DOHH2 (cell line): ENCODE results near the gene KIF20B.

Experiments used
- EZH2phosphoT487 ChIP-seq: fragments of 200-600 bp; sonication (generic); IDR thresholded peaks from 2 replicates; pipeline ENCODE4 v1.6.1; 2017; ENCODE audit warnings: borderline replicate concordance, mild to moderate bottlenecking, antibody characterized with exemption, low read length, moderate library complexity, mixed read lengths
- TF ChIP-seq, protein P1 (sequence below): fragments of 200-600 bp; sonication (generic); IDR thresholded peaks from one replicate; pipeline ENCODE4 v1.5.1; 2014; ENCODE audit warnings: antibody characterized with exemption, mild to moderate bottlenecking, low read depth, low read length; ENCODE audit not compliant: poor library complexity, severe bottlenecking

DNA sequence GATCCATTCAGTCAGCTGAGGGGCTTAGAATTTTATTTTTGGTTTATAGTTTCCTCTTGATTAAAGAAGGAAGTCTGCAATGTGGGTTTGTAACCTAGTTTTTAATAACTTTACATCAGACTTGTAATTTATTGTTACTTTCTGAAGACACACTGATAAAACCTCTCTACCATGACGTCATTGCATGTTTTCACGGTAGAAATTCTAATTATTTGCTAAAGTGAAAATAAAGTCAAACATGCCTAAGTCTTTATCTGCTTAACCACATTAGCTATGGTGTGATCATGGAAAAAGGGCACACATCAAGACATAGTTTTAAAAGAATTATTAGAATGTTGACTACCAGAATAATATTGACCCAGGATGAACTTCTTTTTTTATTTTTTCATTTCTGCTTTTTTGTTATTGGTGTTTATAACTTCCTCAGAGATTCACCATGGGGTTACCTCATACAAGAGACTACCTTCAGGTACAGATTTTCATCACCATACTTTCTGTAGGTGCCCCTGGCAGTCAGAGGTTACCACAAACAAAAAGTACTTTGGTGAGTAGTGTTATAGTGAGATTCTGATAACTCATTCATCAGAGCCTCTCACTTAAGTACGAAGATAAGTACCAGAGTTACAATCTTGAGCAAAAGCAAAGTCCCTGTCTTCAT lies 49.3 kb upstream of the KIF20B start:
- TF ChIP-seq, protein P1, sequence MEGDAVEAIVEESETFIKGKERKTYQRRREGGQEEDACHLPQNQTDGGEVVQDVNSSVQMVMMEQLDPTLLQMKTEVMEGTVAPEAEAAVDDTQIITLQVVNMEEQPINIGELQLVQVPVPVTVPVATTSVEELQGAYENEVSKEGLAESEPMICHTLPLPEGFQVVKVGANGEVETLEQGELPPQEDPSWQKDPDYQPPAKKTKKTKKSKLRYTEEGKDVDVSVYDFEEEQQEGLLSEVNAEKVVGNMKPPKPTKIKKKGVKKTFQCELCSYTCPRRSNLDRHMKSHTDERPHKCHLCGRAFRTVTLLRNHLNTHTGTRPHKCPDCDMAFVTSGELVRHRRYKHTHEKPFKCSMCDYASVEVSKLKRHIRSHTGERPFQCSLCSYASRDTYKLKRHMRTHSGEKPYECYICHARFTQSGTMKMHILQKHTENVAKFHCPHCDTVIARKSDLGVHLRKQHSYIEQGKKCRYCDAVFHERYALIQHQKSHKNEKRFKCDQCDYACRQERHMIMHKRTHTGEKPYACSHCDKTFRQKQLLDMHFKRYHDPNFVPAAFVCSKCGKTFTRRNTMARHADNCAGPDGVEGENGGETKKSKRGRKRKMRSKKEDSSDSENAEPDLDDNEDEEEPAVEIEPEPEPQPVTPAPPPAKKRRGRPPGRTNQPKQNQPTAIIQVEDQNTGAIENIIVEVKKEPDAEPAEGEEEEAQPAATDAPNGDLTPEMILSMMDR: no peak
- no peak for TF ChIP-seq EZH2phosphoT487
